OCI-LY7 (cell line): ENCODE measurements around the gene LMBRD2. TPM values are rescaled to one million over a fixed set of nuclear protein-coding genes. Genes with fewer than 3 reads are reported as not detected.
"Not testable (repeated sequence)": the region's sequence is repeated elsewhere in the genome, so short reads cannot be mapped to it uniquely, and the experiment has no call there.

Experiments
- BruUV-seq: library from RNA; stranded (reverse); fragments of 400-500 nt; replicated peaks from 2 replicates; lab custom pipeline; 2021; lab: Mats Ljungman, UMichigan
- CTCF ChIA-PET: fragments of 300-600 bp; sonication (Branson Sonifier 250); formaldehyde crosslinking; loops from one replicate; lab custom pipeline; 2022; ENCODE audit warnings: antibody characterized with exemption; ENCODE audit not compliant: unreplicated experiment; lab: Charles Lee
- POLR2A ChIA-PET: fragments of 300-600 bp; sonication (Branson Sonifier 250); formaldehyde crosslinking; loops from one replicate; lab custom pipeline; 2022; ENCODE audit warnings: antibody characterized with exemption; lab: Charles Lee
- DNase-seq: peaks from one replicate; pipeline ENCODE4 v3.0.0-alpha.2; 2015; ENCODE audit warnings: low spot score
- H2AFZ ChIP-seq: fragments of 200-600 bp; sonication (generic), shearing (Covaris generic); 2 replicates; pipeline ENCODE4 v1.6.1; 2014; ENCODE audit warnings: mild to moderate bottlenecking, antibody characterized with exemption, low read length, moderate library complexity
- H3K27ac ChIP-seq: fragments of 200-600 bp; sonication (generic); 2 replicates; pipeline ENCODE4 v1.5.1; 2014; ENCODE audit warnings: mixed run types, low read depth, mild to moderate bottlenecking, moderate library complexity, low read length, inconsistent platforms; ENCODE audit not compliant: poor library complexity, severe bottlenecking
- H3K36me3 ChIP-seq: fragments of 200-600 bp; sonication (generic); 2 replicates; pipeline ENCODE4 v1.6.1; 2014; ENCODE audit warnings: mild to moderate bottlenecking, antibody characterized with exemption, low read length, moderate library complexity, mixed read lengths; ENCODE audit not compliant: insufficient read depth
- H3K4me1 ChIP-seq: fragments of 200-600 bp; sonication (generic); 2 replicates; pipeline ENCODE4 v1.5.1; 2014; ENCODE audit warnings: mild to moderate bottlenecking, low read length; ENCODE audit not compliant: insufficient read depth, poor library complexity, severe bottlenecking
- H3K4me2 ChIP-seq: fragments of 200-600 bp; sonication (generic); 2 replicates; pipeline ENCODE4 v1.6.1; 2014; ENCODE audit warnings: mild to moderate bottlenecking, low read length
- H3K4me3 ChIP-seq: fragments of 200-600 bp; sonication (generic); 2 replicates; pipeline ENCODE4 v1.5.1; 2014; ENCODE audit warnings: mild to moderate bottlenecking, low read depth, low read length; ENCODE audit not compliant: poor library complexity, severe bottlenecking
- H3K79me2 ChIP-seq: fragments of 200-600 bp; sonication (generic); 2 replicates; pipeline ENCODE4 v1.6.1; 2016; ENCODE audit warnings: low read depth, mild to moderate bottlenecking, low read length, moderate library complexity, mixed read lengths; ENCODE audit not compliant: insufficient read depth
- H3K9me2 ChIP-seq: fragments of 200-600 bp; sonication (generic); 2 replicates; pipeline ENCODE4 v1.6.1; 2016; ENCODE audit warnings: mild to moderate bottlenecking, low read length, mixed read lengths; ENCODE audit not compliant: insufficient read depth
- H3K9me3 ChIP-seq: fragments of 200-600 bp; sonication (generic); 2 replicates; pipeline ENCODE4 v1.6.1; 2014; ENCODE audit warnings: mild to moderate bottlenecking, mixed run types, low read length, mixed read lengths
- H4K20me1 ChIP-seq: fragments of 200-600 bp; sonication (generic); 2 replicates; pipeline ENCODE4 v1.6.1; 2014; ENCODE audit warnings: mild to moderate bottlenecking, antibody characterized with exemption, low read length, moderate library complexity, mixed read lengths; ENCODE audit not compliant: insufficient read depth
- CTCF ChIP-seq: fragments of 200-600 bp; sonication (generic); conservative IDR thresholded peaks from 2 replicates; pipeline ENCODE4 v1.5.1; 2014; ENCODE audit warnings: mild to moderate bottlenecking, antibody characterized with exemption, low read length, moderate library complexity, mixed read lengths
- EZH2phosphoT487 ChIP-seq: fragments of 200-600 bp; sonication (generic); IDR thresholded peaks from 2 replicates; pipeline ENCODE4 v1.6.1; 2018; ENCODE audit warnings: low read depth, borderline replicate concordance, mild to moderate bottlenecking, mixed run types, antibody characterized with exemption, low read length, moderate library complexity, mixed read lengths
- intact Hi-C: fragments of 100-400 bp; cut with micrococcal nuclease; formaldehyde crosslinking; loops from one replicate; pipeline ENCODE4 v1.10.0; 2022; ENCODE audit not compliant: unreplicated experiment
- total RNA-seq, 2 experiments: library from RNA; depleted of rRNA in 1 of 2; stranded (reverse); fragments of >200 nt in 1 of 2; shearing (Covaris generic) in 1 of 2; gene quantifications; 2 replicates each; pipeline ENCODE4 v1.2.3, GENCODE V29; 2014 to 2022

Gene LMBRD2
- total RNA-seq, 2 experiments from 2014 or later = 9.1 to 18.3 TPM

GRCh38 chr5:36199620-36200019 is 47.9 kb upstream of the LMBRD2 start:
- intact Hi-C loops = loop anchor here (10.0 kb wide), 1 partner anchor 305 kb away; no protein-coding TSS in a partner anchor
- no peak overlapping the region for H3K4me2 ChIP-seq
- H3K4me3 ChIP-seq = no peak overlapping the region
- no peaks in the 10 kb centered on the region for H3K79me2 ChIP-seq
- no peak overlapping the region for H2AFZ ChIP-seq
- no peaks in the 10 kb centered on the region for H3K4me1 ChIP-seq
- no peaks in the 10 kb centered on the region for H4K20me1 ChIP-seq
- BruUV-seq = no TSS peak
- TF ChIP-seq EZH2phosphoT487 (no peak), CTCF (no peak)
- no peaks in the 10 kb centered on the region for H3K9me3 ChIP-seq
- H3K9me2 ChIP-seq = no peaks in the 10 kb centered on the region
- ChIA-PET POLR2A (interaction anchor here (0.7 to 2.3 kb wide), 5 partner anchors 8 to 111 kb away, joined by 3 to 6 read pairs (median 3); no protein-coding TSS in a partner anchor), CTCF (no interaction called here)
- H3K36me3 ChIP-seq = peaks cover 52% of the 10 kb centered on the region
- no peak for DNase-seq
- no peak overlapping the region for H3K27ac ChIP-seq

GRCh38 chr5:36198783-36199182 is 47.1 kb upstream of the LMBRD2 start:
- POLR2A ChIA-PET = interaction anchor here (0.7 to 2.3 kb wide), 3 partner anchors 9 to 112 kb away, joined by 3 to 6 read pairs (median 3); no protein-coding TSS in a partner anchor
- H3K4me3 ChIP-seq, CTCF ChIA-PET, H3K4me1 ChIP-seq, H3K9me2 ChIP-seq, H3K4me2 ChIP-seq, BruUV-seq, H4K20me1 ChIP-seq, DNase-seq, H3K79me2 ChIP-seq, H3K27ac ChIP-seq, H3K9me3 ChIP-seq, H2AFZ ChIP-seq: not testable (repeated sequence)
- intact Hi-C loops = loop anchor here (10.0 kb wide), 1 partner anchor 306 kb away; no protein-coding TSS in a partner anchor
- peaks cover 60% of the 10 kb centered on the region for H3K36me3 ChIP-seq

- Histone ChIP-seq H3K9me2 (no peaks in the 10 kb centered on the region), H3K9me3 (no peaks in the 10 kb centered on the region), H3K4me3 (no peak overlapping the region), H3K4me2 (no peak overlapping the region), H3K4me1 (no peaks in the 10 kb centered on the region), H3K79me2 (no peaks in the 10 kb centered on the region), H2AFZ (no peak overlapping the region), H3K27ac (no peak overlapping the region), H4K20me1 (no peaks in the 10 kb centered on the region), H3K36me3 (peaks cover 65% of the 10 kb centered on the region)
- no peak for DNase-seq
- no TSS peak for BruUV-seq
- ChIA-PET POLR2A (interaction anchor here (1.0 to 2.3 kb wide), 2 partner anchors 15 to 419 kb away, joined by 3 to 6 read pairs; no protein-coding TSS in a partner anchor), CTCF (no interaction called here)
- TF ChIP-seq CTCF = no peak
- TF ChIP-seq EZH2phosphoT487 = no peak
- intact Hi-C loops = loop anchor here (10.0 kb wide), 1 partner anchor 307 kb away; no protein-coding TSS in a partner anchor
Measured at GRCh38 chr5:36198281-36198680, 46.6 kb upstream of the LMBRD2 start.
